ENCODE results near the gene VWC2L.

DNA sequence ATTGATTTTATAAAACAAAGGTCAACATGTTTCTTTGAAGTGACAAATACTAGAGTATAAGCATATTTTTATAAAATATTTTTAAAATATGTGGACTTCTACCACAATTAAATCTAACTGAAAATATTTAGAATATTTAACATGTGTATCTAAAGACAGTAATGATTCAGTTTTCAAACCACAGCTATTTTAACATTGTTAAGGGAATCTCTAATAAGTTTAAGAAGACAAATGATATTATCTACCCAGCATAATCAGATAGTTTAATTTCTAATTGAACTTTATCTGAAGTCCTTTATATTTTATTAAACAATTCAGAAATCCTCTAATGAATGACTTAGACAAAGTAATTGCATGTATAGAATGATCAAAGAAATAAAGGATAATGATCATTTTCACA, 96.2 kb downstream of the VWC2L start:
- TF ChIP-seq JUND (IDR thresholded peaks at IDR 0.05; ENCODE audit: low read depth, low read length) (no peak), RFX5 (IDR thresholded peaks at IDR 0.05; ENCODE audit: low read depth, low read length) (no peak)
- TF ChIP-seq, protein P1, sequence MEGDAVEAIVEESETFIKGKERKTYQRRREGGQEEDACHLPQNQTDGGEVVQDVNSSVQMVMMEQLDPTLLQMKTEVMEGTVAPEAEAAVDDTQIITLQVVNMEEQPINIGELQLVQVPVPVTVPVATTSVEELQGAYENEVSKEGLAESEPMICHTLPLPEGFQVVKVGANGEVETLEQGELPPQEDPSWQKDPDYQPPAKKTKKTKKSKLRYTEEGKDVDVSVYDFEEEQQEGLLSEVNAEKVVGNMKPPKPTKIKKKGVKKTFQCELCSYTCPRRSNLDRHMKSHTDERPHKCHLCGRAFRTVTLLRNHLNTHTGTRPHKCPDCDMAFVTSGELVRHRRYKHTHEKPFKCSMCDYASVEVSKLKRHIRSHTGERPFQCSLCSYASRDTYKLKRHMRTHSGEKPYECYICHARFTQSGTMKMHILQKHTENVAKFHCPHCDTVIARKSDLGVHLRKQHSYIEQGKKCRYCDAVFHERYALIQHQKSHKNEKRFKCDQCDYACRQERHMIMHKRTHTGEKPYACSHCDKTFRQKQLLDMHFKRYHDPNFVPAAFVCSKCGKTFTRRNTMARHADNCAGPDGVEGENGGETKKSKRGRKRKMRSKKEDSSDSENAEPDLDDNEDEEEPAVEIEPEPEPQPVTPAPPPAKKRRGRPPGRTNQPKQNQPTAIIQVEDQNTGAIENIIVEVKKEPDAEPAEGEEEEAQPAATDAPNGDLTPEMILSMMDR (IDR thresholded peaks at IDR 0.05 in 2 of 3, conservative IDR thresholded peaks at IDR 0.05 in 1 of 3; ENCODE audit: control insufficient read depth in 2 of 3, extremely low read depth in 1 of 3, insufficient read depth in 1 of 3, low read depth in 3 of 3, low read length in 3 of 3), result no peak
